ENCODE measurements around the gene TLR8. TPM values are rescaled to one million over a fixed set of nuclear protein-coding genes. Genes with fewer than 3 reads are reported as not detected.

TLR8 gene
- total RNA-seq, 1 donor = under 0.01 TPM

GRCh38 chrX:12956704-12957534 lies 50.5 kb downstream of the TLR8 start:
- H3K27me3 ChIP-seq (ENCODE audit: insufficient read depth, low read length) = no peaks in the 10 kb centered on the region
- peaks cover 15% of the 10 kb centered on the region for H3K4me1 ChIP-seq (ENCODE audit: insufficient read depth, low read length)
- peak; percentile 74 for DNase-seq (ENCODE audit: insufficient read length, low spot score, missing footprints)
- no peaks in the 10 kb centered on the region for H4K20me1 ChIP-seq (ENCODE audit: insufficient read depth, low read length)
- H2AFZ ChIP-seq (ENCODE audit: low read length) = peak overlapping the region; percentile 78
- no peak overlapping the region for H3K4me3 ChIP-seq (ENCODE audit: insufficient read depth, low read length)
- TF ChIP-seq, protein P1, sequence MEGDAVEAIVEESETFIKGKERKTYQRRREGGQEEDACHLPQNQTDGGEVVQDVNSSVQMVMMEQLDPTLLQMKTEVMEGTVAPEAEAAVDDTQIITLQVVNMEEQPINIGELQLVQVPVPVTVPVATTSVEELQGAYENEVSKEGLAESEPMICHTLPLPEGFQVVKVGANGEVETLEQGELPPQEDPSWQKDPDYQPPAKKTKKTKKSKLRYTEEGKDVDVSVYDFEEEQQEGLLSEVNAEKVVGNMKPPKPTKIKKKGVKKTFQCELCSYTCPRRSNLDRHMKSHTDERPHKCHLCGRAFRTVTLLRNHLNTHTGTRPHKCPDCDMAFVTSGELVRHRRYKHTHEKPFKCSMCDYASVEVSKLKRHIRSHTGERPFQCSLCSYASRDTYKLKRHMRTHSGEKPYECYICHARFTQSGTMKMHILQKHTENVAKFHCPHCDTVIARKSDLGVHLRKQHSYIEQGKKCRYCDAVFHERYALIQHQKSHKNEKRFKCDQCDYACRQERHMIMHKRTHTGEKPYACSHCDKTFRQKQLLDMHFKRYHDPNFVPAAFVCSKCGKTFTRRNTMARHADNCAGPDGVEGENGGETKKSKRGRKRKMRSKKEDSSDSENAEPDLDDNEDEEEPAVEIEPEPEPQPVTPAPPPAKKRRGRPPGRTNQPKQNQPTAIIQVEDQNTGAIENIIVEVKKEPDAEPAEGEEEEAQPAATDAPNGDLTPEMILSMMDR (IDR thresholded peaks at IDR 0.05; ENCODE audit: extremely low read depth, low read depth, low read length) = no peak
- H3K4me2 ChIP-seq (ENCODE audit: insufficient read depth, low read length) = peak overlapping the region; percentile 34
- no peaks in the 10 kb centered on the region for H3K36me3 ChIP-seq (ENCODE audit: insufficient read depth, low read length)
- H3K79me2 ChIP-seq (ENCODE audit: insufficient read depth, low read length) = no peaks in the 10 kb centered on the region
- H3K9me3 ChIP-seq (ENCODE audit: low read depth, low read length) = no peaks in the 10 kb centered on the region
- H3K27ac ChIP-seq (ENCODE audit: low read depth, low read length) = peak overlapping the region; percentile 84

DNA sequence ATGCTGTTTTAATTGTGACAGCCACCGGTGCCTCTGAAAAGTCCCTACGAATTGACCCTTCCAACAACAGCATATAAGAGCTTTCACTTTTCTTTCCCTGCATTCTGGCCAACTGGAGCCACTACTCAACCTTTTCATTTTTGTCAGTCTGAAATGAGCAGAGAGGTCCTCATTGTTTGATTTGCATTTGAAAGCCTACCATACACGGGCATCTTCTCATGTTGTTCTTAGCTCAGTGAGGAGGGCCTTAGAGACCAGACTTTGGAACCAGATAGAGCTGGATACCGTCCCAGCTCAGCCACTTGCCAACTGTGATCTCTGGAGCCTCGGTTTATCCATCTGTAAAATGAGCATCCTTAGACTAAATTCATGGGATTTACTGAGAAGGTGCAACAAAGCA lies 51.6 kb downstream of the TLR8 start:
- Histone ChIP-seq H4K20me1 (ENCODE audit: insufficient read depth, low read length) (no peaks in the 10 kb centered on the region), H3K4me2 (ENCODE audit: insufficient read depth, low read length) (no peak overlapping the region), H3K4me3 (ENCODE audit: insufficient read depth, low read length) (no peak overlapping the region), H3K27me3 (ENCODE audit: insufficient read depth, low read length) (no peaks in the 10 kb centered on the region), H3K4me1 (ENCODE audit: insufficient read depth, low read length) (peaks cover 15% of the 10 kb centered on the region), H3K27ac (ENCODE audit: low read depth, low read length) (no peak overlapping the region), H2AFZ (ENCODE audit: low read length) (no peak overlapping the region), H3K36me3 (ENCODE audit: insufficient read depth, low read length) (no peaks in the 10 kb centered on the region), H3K79me2 (ENCODE audit: insufficient read depth, low read length) (no peaks in the 10 kb centered on the region), H3K9me3 (ENCODE audit: low read depth, low read length) (no peaks in the 10 kb centered on the region)
- peak; percentile 43 for DNase-seq (ENCODE audit: insufficient read length, low spot score, missing footprints)
- TF ChIP-seq, protein P1 (IDR thresholded peaks at IDR 0.05; ENCODE audit: extremely low read depth, low read depth, low read length) = no peak

- Histone ChIP-seq H3K27me3 (ENCODE audit: insufficient read depth, low read length) (no peaks in the 10 kb centered on the region), H3K79me2 (ENCODE audit: insufficient read depth, low read length) (no peaks in the 10 kb centered on the region), H3K27ac (ENCODE audit: low read depth, low read length) (no peak overlapping the region), H3K4me1 (ENCODE audit: insufficient read depth, low read length) (peaks cover 15% of the 10 kb centered on the region), H3K36me3 (ENCODE audit: insufficient read depth, low read length) (no peaks in the 10 kb centered on the region), H4K20me1 (ENCODE audit: insufficient read depth, low read length) (no peaks in the 10 kb centered on the region), H2AFZ (ENCODE audit: low read length) (no peak overlapping the region), H3K4me3 (ENCODE audit: insufficient read depth, low read length) (no peak overlapping the region), H3K4me2 (ENCODE audit: insufficient read depth, low read length) (no peak overlapping the region), H3K9me3 (ENCODE audit: low read depth, low read length) (no peaks in the 10 kb centered on the region)
- TF ChIP-seq, protein P1 (IDR thresholded peaks at IDR 0.05; ENCODE audit: extremely low read depth, low read depth, low read length) = no peak
- DNase-seq (ENCODE audit: insufficient read length, low spot score, missing footprints) = no peak
Measured at GRCh38 chrX:12958461-12958860, 52.0 kb downstream of the TLR8 start.

- TF ChIP-seq, protein P1 (IDR thresholded peaks at IDR 0.05; ENCODE audit: extremely low read depth, low read depth, low read length) = no peak
- Histone ChIP-seq H3K4me2 (ENCODE audit: insufficient read depth, low read length) (no peak overlapping the region), H2AFZ (ENCODE audit: low read length) (no peak overlapping the region), H3K79me2 (ENCODE audit: insufficient read depth, low read length) (no peaks in the 10 kb centered on the region), H3K4me3 (ENCODE audit: insufficient read depth, low read length) (no peak overlapping the region), H3K9me3 (ENCODE audit: low read depth, low read length) (no peaks in the 10 kb centered on the region), H3K27me3 (ENCODE audit: insufficient read depth, low read length) (no peaks in the 10 kb centered on the region), H3K27ac (ENCODE audit: low read depth, low read length) (no peak overlapping the region), H3K4me1 (ENCODE audit: insufficient read depth, low read length) (peaks cover 9% of the 10 kb centered on the region), H3K36me3 (ENCODE audit: insufficient read depth, low read length) (no peaks in the 10 kb centered on the region), H4K20me1 (ENCODE audit: insufficient read depth, low read length) (no peaks in the 10 kb centered on the region)
- no peak for DNase-seq (ENCODE audit: insufficient read length, low spot score, missing footprints)
Measured at GRCh38 chrX:12961196-12961718, 54.8 kb downstream of the TLR8 start.

All from osteoblast (primary cell).